HG03342 (cell line): ENCODE data around the gene CS.
"Not testable (repeated sequence)": the region's sequence is repeated elsewhere in the genome, so short reads cannot be mapped to it uniquely, and the experiment has no call there.

Experiments
- ATAC-seq: cut with Tn5 transposase; IDR thresholded peaks from one replicate; pipeline ENCODE4 v1.9.1; 2021; ENCODE audit warnings: mild to moderate bottlenecking, moderate library complexity; ENCODE audit not compliant: unreplicated experiment

The CS gene

DNA sequence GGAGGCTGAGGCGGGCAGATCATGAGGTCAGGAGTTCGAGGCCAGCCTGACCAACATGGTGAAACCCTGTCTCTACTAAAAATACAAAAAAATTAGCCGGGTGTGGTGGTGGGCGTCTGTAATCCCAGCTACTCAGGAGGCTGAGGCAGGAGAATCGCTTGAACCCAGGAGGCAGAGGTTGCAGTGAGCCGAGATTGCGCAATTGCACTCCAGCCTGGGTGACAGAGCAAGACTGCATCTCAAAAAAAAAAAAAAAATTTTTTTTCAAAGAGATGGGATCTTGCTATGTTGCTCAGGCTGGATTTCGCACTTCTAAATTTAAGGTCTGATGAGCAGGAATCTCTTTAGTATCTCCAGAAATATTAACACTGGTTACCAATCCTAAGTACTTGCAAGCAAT lies 21.5 kb upstream of the CS start:
- ATAC-seq = not testable (repeated sequence)

DNA sequence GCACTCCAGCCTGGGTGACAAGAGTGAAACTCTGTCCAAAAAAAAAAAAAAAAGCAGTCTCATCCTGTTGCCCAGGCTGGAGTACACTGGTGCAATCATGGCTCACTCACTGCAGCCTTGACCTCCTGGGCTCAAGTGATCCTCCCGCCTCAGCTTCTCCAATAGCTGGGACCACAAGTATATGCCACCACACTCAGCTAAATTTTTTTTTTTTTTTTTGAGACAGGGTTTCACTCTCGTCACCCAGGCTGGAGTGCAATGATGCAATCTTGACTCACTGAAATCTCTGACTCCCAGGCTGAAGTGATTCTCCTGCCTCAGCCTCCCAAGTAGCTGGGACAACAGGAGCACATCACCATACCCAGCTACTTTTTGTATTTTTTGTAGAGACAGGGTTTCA lies 20.9 kb upstream of the CS start:
- no peak for ATAC-seq

DNA sequence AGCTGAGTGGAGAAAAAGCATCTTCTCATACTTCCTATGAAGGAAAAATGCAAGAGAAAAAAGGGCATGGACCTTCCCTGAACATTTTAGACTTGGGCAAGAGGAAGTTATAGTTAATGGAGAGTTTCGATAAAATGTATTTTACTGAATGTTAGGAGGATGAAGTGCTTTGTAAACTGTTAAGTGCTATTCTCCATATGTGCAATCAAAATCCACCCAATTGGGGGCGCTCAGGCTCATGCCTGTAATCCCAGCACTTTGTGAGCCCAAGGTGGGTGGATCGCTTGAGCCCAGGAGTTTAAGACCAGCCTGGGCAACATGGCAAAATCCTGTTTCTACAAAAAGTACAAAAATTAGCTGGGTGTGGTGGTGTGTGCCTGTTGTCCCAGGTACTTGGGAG lies 17.5 kb upstream of the CS start:
- ATAC-seq = no peak

DNA sequence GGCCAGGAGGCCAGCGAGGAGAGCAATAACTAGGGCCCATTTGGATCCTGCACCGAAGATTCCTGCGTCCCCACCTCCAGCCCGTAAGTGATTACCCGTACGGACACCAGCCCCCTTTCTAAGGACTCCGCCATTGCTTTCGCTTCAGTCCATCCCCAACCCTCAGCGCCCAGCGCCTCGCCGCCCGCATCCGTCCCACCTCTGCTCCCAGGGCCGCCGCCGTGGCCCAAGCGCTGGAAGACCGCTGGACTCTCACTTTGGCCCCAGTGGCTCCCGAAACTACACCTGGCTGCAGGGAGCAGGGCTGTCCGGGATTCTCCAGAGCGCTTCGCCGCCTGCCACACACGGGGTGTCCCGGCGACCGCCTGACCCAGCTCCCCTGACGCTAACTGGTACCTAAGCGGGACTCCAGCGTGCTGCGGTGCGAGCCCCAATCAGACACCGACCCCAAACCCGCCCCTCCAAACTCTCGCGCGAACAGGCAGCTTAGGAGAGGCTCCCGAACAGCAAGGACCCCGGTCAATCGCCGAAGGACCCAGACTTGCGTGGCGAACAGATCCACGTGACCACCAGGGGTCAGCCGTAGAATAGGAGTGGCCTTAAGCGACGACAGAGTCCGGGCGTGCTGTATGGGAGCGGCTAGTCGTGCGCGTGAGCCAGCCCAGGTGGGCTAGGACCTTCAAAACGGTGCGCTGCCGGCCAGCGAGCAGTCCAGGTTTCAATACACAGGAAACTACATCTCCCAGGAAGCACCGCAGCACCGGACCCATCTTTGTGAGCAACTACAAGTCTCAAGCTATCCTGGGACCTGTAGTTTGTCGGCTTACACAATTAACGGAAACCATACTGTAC lies 15.7 kb upstream of the CS start, which contains the start of gene CNPY2:
Gene CNPY2, minus strand, starts transcription at position 367 of the 852 bp plus-strand sequence. CDS start 771 bp downstream, outside the sequence.
- peak; percentile 88 for ATAC-seq

DNA sequence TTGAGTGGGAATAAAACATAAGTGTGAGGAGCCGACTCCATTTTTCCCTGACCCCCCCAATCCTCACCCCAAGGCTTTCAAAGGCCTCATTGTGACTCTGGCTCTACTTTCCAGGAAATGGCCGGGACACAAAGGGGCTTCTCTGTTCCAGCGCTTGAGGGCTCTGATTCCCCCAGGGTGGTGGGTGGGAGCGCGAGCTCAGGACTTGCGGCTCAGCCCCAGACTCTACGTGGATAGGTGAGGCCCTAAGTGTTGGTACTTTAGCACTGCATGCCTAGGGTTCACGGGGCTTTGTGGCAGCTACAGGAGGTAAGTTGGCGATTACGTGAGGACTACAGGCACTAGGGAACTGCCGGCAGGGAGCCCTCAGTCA lies 15.1 kb upstream of the CS start:
- ATAC-seq = no peak

DNA sequence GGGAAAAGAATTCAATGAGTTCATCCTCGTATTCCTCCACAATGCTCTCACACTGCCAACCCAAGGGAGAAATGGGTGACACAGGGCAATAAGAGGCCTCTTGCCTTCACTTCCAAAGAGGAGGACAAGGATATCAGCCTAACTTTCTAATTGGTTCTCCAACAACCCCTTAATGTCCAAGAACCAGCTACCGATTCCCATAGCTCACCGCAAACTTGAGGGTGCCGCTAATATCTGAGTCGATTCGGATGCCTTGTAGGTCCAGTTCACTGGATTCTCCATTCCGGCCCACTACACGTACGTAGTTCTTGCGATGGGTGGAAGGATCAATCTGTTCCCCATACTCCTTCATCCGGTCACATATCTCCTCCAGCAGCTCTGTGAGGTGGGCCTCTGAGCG lies 10.9 kb upstream of the CS start:
- no peak for ATAC-seq

DNA sequence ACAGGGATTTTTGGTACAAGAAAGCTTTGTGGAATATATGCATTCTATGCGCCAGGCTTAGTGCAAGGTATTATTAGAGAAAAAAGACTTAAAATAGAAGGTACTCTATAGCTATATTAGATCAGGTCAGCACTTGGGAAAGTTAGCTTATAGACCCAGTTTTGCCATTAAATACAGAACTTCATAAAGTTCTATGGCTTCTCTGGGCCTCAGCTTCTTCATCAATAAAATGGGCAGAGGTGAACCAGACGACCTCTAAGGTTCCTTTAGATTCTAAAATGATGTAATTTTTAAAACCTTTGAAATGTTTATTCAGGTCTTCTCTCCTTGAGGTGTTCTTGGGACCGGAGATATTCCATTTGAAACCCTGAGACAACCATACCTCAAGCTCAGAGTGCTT lies 8.6 kb upstream of the CS start:
- no peak for ATAC-seq

DNA sequence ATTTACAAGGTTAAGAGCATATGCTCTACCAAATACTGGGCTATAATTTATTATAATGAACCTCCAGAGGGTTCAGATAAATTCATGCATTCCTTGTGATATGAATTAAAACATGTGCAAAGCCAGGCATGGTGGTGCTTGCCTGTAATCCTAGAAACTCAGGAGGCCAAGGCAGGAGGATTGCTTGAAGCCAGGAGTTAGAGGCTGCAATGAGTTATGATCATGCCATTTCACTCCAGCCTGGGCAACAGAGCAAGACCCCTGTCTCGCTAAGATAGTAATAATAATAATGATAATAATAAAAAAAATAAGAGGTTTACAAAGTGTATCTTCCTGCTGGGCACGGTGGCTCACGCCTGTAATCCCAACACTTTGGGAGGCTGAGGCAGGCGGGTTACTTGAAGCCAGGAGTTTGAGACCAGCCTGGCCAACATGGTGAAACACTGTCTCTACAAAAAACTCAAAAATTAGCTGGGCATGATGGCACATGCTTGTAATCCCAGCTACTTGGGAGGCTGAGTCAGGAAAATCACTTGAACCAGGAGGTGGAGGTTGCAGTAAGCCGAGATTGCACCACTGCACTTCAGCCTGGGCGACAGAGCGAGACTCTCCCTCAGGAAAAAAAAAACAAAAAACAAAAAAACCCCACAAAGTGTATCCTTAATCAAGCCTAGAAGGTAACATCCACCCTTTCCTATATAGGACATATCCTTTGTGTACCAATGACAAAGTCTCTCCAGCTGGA lies 7.3 kb upstream of the CS start:
- ATAC-seq = no peak

DNA sequence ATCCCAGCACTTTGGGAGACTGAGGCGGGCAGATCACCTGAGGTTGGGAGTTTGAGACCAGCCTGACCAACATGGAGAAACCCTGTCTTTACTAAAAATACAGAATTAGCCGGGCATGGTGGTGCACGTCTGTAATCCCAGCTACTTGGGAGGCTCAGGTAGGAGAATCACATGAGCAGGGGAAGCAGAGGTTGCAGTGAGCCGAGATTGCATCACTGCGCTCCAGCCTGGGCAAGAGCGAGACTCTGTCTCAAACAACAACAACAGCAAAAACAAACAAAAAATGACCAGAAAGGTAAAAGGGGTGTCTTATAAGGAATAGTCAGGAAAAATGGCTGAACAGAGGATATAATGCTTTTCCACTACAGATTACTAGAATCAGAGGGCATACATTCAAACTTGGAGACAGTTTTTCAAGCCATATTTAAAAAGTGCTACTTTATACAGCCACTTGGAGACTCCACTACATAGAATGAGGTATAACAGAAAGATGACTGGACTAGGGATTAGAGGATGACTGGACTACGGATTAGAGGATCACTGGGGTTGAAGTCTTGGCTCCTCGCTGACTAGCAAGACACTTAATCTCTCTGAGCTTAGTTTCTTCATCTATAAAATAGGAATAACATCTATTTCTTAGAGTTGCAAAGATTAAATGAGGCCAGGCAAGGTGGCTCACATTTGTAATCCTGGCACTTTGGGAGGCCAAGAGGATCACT lies 4.9 kb upstream of the CS start:
- ATAC-seq = no peak

DNA sequence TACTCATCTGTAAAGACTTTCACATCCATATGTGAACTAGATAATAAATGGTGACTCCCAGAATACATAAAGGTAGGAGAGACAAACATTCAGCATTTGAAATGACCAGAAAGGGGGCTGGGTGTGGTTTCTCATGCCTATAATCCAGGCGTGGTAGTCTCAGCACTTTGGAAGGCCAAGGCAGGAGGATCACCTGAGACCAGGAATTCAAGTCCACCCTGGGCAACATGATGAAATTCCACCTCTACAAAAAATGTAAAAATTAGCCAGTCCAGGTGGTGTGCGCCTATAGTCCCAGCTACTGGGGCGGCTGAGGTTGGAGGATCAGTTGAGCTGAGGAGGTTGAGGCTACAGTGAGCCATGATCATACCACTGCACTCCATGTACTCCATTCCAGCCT lies 4.1 kb upstream of the CS start:
- ATAC-seq = no peak

DNA sequence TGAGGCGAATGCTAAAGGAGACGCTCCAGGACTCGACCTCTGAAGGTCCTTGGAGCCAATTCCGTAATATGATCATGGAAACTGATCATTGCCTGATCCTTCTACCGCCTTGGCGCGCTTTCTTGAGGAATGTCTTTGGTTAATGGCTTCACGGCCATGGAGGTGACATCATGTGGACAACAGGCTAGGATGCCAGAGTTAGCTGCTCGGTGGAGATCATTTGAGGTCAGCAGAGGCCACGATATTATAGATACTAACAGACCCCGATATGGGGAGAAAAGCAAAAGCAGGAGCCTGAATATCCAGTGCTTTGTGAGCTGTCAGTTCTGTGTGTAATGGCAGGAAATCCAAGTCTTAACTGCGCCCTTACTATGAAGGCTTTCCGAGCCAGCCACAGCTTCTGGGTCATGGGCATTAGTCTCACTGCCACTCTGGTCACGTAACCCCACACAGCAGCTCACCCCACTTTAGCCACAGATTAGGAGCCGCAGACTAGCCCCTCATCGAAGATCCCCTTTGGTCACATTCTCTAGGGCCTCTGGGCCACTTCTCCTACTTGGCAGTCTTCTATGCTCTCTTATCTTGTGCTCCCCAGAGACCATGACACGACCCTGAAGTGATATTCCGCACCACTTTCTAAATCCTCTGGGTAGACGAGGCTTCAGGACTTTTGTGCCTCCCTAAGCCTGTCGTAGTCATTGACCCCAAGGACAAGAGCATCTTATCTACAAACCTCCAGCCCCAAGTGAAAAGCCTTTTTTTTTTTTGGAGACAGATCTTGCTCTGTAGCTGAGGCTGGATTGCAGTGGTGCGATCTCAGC lies 724 bp upstream of the CS start:
- ATAC-seq = no peak

DNA sequence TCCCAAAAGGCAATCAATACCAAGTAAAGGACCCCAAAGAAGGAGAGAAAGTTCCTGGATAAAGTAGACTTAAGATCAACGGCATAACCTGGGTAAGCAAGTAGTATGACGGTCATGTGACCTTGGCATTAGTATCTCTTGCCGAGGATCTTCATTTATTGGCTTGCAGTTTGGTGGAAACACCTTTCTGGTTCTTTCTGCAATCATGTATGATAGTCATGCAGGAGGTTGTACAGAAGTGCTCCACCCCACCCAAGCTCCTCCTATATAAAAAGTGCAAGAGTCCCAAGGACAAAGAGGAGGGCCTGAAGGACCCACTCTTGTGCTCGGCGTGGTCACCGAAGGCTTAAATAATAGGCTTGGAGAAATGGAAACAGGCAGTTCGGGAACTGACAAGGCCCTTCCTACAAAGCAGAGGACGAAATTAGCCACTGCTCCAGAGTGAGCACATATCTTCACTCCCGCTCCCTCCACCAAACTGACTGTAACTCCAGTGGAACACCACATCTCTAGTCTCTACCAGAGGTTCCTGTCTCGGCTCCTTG lies 750 bp downstream of the CS start:
- no peak for ATAC-seq

DNA sequence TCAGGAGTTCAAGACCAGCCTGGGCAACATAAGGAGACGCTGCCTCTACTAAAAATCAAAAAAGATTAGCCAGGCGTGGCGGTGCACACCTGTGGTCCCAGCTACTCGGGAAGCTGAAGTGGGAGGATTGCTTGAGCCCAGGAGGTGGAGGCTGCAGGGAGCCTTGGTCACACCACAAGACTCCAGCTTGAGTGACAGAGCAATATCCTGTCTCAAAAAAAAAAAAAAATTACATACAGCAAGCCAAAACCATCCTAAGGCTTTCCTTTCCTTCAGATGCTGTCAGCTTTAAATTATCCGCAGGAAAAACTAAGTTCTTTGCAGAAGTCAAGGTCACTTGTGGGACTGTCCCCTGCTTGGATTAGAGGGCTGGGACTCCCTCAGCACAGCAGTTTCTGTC lies 1.3 kb downstream of the CS start:
- ATAC-seq = no peak

DNA sequence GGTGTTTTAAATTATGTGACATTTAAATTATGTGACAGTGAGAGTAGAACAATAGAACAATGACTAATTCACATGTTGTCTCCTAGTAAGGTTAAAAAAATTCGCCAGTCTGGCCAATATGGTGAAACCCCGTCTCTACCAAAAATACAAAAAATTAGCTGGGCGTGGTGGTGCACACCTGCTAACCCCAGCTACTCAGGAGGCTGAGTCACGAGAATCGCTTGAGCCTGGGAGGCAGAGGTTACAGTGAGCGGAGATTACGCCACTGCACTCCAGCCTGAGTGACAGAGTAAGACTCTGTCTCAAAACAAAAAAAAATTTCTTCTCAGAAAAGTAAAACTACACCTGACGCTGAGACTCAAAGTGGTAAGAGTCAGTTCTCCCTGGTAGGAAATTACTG lies 2.7 kb downstream of the CS start:
- no peak for ATAC-seq

DNA sequence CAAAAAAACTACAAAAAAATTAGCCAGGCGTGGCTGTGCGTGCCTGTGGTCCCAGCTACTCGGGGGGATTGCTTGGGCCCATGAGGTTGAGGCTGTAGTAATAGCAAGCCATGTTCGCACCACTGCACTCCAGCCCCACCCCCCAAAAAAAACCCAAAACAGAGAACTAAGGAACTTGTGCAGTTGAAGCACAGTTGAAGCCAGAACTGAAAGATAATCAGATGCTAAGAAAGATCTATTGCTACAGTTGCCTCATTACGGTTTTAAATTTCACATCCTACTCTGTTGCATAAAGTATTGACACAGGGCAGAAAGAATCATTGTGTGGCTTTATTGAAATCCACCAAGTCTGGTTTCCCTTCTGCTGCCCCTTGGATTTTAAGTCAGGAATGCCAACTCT lies 3.8 kb downstream of the CS start:
- no peak for ATAC-seq

DNA sequence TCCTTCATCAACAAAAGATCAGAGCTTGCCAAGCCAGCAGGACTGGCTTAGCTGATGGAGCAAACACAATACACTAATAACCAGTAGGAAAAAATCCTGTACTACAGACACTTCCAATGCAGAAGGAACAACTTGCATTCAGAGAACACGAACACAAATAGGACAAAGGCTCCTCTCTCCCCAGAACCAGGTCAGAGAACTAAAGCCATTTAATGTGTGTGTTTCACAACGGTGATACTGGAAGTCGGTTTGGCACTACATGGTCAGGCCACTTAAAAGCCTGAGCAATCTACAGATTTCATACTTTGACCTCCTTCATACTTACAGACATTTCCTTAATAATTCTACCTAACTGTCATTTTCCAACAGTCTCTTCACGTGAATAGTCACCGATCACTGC lies 6.3 kb downstream of the CS start:
- no peak for ATAC-seq

DNA sequence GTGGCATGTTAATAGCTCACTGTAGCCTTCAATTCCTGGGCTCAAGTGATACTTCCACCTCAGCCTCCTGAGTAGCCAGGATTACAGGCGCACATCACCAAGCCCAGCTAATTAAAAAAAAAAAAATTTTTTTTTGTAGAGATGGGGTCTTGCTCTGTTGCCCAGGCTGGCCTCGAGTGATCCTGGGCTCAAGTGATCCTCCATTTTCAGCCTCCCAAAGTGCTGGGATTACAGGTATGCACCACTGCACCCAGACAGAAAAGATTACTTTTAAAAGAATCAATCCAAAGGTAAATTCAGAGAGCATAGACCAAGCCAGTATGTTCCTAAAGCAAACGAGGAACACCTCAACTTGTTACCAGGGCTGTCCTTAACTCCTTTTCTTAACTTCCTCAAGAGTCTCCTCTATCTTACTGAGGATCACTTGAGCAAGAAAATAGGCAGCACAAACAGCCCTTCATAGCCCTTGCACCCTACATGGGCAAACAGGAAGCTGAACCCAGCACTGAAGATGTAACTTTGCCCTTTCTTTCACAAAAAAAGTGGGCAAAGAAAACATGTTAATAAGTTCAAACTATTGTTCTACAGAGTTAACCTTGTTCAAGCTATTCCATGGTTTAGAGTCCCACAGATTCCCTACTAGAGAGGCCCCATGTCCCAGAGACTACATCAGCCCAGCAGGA lies 11.3 kb downstream of the CS start:
- no peak for ATAC-seq

DNA sequence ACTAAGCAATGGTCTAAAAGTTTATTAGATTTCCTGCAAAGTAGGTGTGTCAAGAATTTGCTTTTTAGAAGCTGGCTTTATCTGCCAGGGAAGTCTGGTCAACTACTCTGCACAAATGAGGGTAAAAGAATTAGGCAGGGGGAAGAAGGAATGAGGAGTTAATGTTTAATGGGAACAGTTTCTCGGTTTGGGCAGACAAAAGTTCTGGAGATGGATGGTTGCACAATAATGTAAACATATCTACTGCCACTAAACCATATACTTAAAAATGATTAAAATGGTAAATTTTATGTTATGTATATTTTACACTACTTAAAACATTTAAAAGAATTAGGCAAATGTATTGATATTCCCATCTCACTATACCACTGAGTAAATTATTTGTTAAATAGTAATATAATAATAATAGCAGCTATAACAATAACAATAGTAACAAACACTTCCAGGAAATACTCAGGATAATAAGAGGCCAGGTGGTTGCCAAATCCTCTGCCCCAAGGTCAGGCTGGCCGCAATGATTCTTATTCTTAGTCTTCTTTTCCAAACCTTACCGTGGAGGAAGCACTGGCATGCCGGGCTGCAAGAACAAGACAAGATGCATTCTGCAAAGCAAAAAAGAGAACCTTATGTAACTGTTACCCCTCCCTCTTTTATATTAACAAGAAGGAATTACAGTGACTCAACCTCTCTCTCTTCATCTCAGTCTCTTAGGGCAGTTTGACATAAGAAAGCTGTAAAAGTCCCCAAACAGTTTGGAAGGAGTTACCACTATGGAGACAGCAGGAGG lies 13.9 kb downstream of the CS start:
- ATAC-seq = no peak

DNA sequence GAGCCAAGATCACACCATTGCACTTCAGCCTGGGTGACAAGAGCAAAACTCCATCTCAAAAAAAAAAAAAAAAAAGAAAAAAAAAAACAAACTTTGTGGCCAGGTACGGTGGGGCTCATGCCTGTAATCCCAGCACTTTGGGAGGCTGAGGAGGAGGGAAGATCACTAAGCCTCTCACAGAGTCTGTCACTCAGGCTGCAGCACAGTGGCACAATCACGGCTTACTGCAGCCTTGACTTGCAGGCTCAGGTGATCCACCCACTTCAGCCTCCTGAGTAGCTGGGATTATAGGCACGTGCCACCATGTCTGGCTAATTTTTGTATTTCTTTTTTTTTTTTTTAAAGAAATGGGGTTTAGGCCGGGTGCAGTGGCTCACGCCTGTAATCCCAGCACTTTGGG lies 15.9 kb downstream of the CS start:
- ATAC-seq = not testable (repeated sequence)
